H9 (cell line): Measurements from ENCODE around the gene G3BP2. TPM values are rescaled to one million over a fixed set of nuclear protein-coding genes. Genes with fewer than 3 reads are reported as not detected.
A peak's percentile ranks its signal among the peaks of the same experiment; 100 is the strongest.

Experiments used
- DNase-seq: peaks from one replicate; pipeline ENCODE4 v3.0.0-alpha.2; 2017
- H2AFZ ChIP-seq: one replicate; pipeline ENCODE4 v1.6.1; 2013; ENCODE audit warnings: mild to moderate bottlenecking, low read length, control low read depth, moderate library complexity
- H2AK5ac ChIP-seq: 2 replicates; pipeline ENCODE4 v1.6.1; 2013; ENCODE audit warnings: low read length, control low read depth, mixed read lengths; ENCODE audit not compliant: insufficient read length
- H2BK120ac ChIP-seq: one replicate; pipeline ENCODE4 v1.6.1; 2013; ENCODE audit warnings: low read depth, mild to moderate bottlenecking, low read length, control low read depth, inconsistent platforms; ENCODE audit not compliant: poor library complexity, severe bottlenecking
- H2BK12ac ChIP-seq: 2 replicates; pipeline ENCODE4 v1.6.1; 2013; ENCODE audit warnings: low read length, control low read depth, mixed read lengths, low read depth; ENCODE audit not compliant: insufficient read length
- H2BK15ac ChIP-seq: 2 replicates; pipeline ENCODE4 v1.6.1; 2013; ENCODE audit warnings: low read depth, low read length, control low read depth
- H2BK20ac ChIP-seq: one replicate; pipeline ENCODE4 v1.6.1; 2013; ENCODE audit warnings: low read depth, mild to moderate bottlenecking, low read length, control low read depth, inconsistent platforms; ENCODE audit not compliant: poor library complexity, severe bottlenecking
- H2BK5ac ChIP-seq: 2 replicates; pipeline ENCODE4 v1.6.1; 2013; ENCODE audit warnings: low read length, control low read depth, mixed read lengths; ENCODE audit not compliant: insufficient read length
- H3K14ac ChIP-seq: 2 replicates; pipeline ENCODE4 v1.6.1; 2013; ENCODE audit warnings: low read length, control low read depth; ENCODE audit not compliant: insufficient read depth
- H3K18ac ChIP-seq: 2 replicates; pipeline ENCODE4 v1.6.1; 2013; ENCODE audit warnings: low read depth, mild to moderate bottlenecking, mixed read lengths, low read length, control low read depth; ENCODE audit not compliant: insufficient read length
- H3K23ac ChIP-seq: 2 replicates; pipeline ENCODE4 v1.6.1; 2013; ENCODE audit warnings: low read length, control low read depth, mixed read lengths, low read depth; ENCODE audit not compliant: insufficient read length
- H3K23me2 ChIP-seq: 2 replicates; pipeline ENCODE4 v1.6.1; 2013; ENCODE audit warnings: low read depth, mild to moderate bottlenecking, mixed read lengths, low read length, control low read depth; ENCODE audit not compliant: insufficient read length, poor library complexity, severe bottlenecking
- H3K27ac ChIP-seq: 2 replicates; pipeline ENCODE4 v1.5.1; 2013; ENCODE audit warnings: low read length, control low read depth, mixed read lengths, low read depth; ENCODE audit not compliant: insufficient read length
- H3K27me3 ChIP-seq: 2 replicates; pipeline ENCODE4 v1.6.1; 2013; ENCODE audit warnings: low read length, control low read depth, inconsistent platforms; ENCODE audit not compliant: insufficient read depth
- H3K4ac ChIP-seq: 2 replicates; pipeline ENCODE4 v1.6.1; 2013; ENCODE audit warnings: low read depth, mild to moderate bottlenecking, control low read depth, inconsistent platforms, low read length, moderate library complexity
- H3K4me1 ChIP-seq: 2 replicates; pipeline ENCODE4 v1.6.1; 2013; ENCODE audit warnings: low read length, control low read depth, inconsistent platforms; ENCODE audit not compliant: insufficient read depth
- H3K4me2 ChIP-seq: 2 replicates; pipeline ENCODE4 v1.6.1; 2013; ENCODE audit warnings: low read length, control low read depth, mixed read lengths; ENCODE audit not compliant: insufficient read length, insufficient read depth
- H3K56ac ChIP-seq: 2 replicates; pipeline ENCODE4 v1.6.1; 2013; ENCODE audit warnings: low read depth, mild to moderate bottlenecking, mixed read lengths, low read length, control low read depth; ENCODE audit not compliant: insufficient read length
- H3K79me1 ChIP-seq: 2 replicates; pipeline ENCODE4 v1.6.1; 2013; ENCODE audit warnings: low read depth, mild to moderate bottlenecking, moderate library complexity, low read length, control low read depth, inconsistent platforms; ENCODE audit not compliant: insufficient read depth, poor library complexity, severe bottlenecking
- H3K79me2 ChIP-seq: 2 replicates; pipeline ENCODE4 v1.6.1; 2013; ENCODE audit warnings: low read length, control low read depth, inconsistent platforms; ENCODE audit not compliant: insufficient read depth
- H3K9ac ChIP-seq: 2 replicates; pipeline ENCODE4 v1.6.1; 2013; ENCODE audit warnings: low read length, control low read depth, mixed read lengths; ENCODE audit not compliant: insufficient read length; ENCODE audit errors: extremely low read depth
- H3K9me3 ChIP-seq: one replicate; pipeline ENCODE4 v1.6.1; 2013; ENCODE audit warnings: low read depth, low read length, inconsistent platforms; ENCODE audit not compliant: control insufficient read depth
- H3T11ph ChIP-seq: one replicate; pipeline ENCODE4 v1.6.1; 2013; ENCODE audit warnings: mild to moderate bottlenecking, low read length, control low read depth, inconsistent platforms
- H4K20me1 ChIP-seq: one replicate; pipeline ENCODE4 v1.6.1; 2013; ENCODE audit not compliant: control insufficient read depth, insufficient read length, insufficient read depth
- H4K5ac ChIP-seq: 2 replicates; pipeline ENCODE4 v1.6.1; 2013; ENCODE audit warnings: low read depth, mild to moderate bottlenecking, mixed read lengths, low read length, control low read depth; ENCODE audit not compliant: insufficient read length
- H4K8ac ChIP-seq: replicated peaks from 2 replicates; pipeline ENCODE4 v1.6.1; 2013; ENCODE audit warnings: low read length, control low read depth, mixed read lengths, low read depth; ENCODE audit not compliant: insufficient read length
- H4K91ac ChIP-seq: 2 replicates; pipeline ENCODE4 v1.6.1; 2013; ENCODE audit warnings: low read depth, mild to moderate bottlenecking, moderate library complexity, mixed read lengths, low read length, control low read depth; ENCODE audit not compliant: insufficient read length
- H3K27ac Mint-ChIP-seq, 3 experiments: 2 replicates in 2 of 3; 3 replicates in 1 of 3; pipeline ENCODE4 v1.8.0; 2020 to 2021; ENCODE audit warnings: mixed read lengths in 3 of 3, mild to moderate bottlenecking in 1 of 3, moderate library complexity in 1 of 3
- H3K27me3 Mint-ChIP-seq: 2 replicates; pipeline ENCODE4 v1.8.0; 2021; ENCODE audit warnings: low read depth, mild to moderate bottlenecking, moderate library complexity, mixed read lengths
- H3K36me3 Mint-ChIP-seq, 3 experiments: 2 replicates in 2 of 3; 3 replicates in 1 of 3; pipeline ENCODE4 v1.8.0; 2020 to 2021; ENCODE audit warnings: low read depth in 3 of 3, mixed read lengths in 3 of 3; ENCODE audit not compliant: insufficient read depth in 1 of 3
- H3K4me1 Mint-ChIP-seq, 2 experiments: 2 replicates each; pipeline ENCODE4 v1.8.0; 2020; ENCODE audit warnings: mixed read lengths in 2 of 2
- H3K4me3 Mint-ChIP-seq, 2 experiments: 2 replicates in 1 of 2; 3 replicates in 1 of 2; pipeline ENCODE4 v1.8.0; 2020 to 2021; ENCODE audit warnings: mild to moderate bottlenecking in 2 of 2, mixed read lengths in 2 of 2, moderate library complexity in 1 of 2
- H3K9me3 Mint-ChIP-seq, 2 experiments: 2 replicates in 1 of 2; 3 replicates in 1 of 2; pipeline ENCODE4 v1.8.0; 2020; ENCODE audit warnings: mild to moderate bottlenecking in 2 of 2, mixed read lengths in 2 of 2, moderate library complexity in 1 of 2
- WGBS: extraction: QIAGEN DNeasy Blood & Tissue Kit; methylation state at CpG from one replicate; pipeline ENCODE4 v1.1.7; 2013; ENCODE audit warnings: missing lambda C conversion rate, low lambda C conversion rate, mixed read lengths; ENCODE audit not compliant: insufficient read length; ENCODE audit errors: extremely low coverage; 5-methylcytosine and 5-hydroxymethylcytosine counted together
- total RNA-seq: library from RNA; stranded (reverse); gene quantifications from 2 replicates; pipeline ENCODE4 v1.2.1, GENCODE V29; 2021
- TF ChIP-seq, protein P1 (sequence below): fragments of 200-600 bp; sonication (generic); conservative IDR thresholded peaks from 3 replicates; pipeline ENCODE4 v1.8.0; 2021; ENCODE audit warnings: antibody characterized with exemption, mild to moderate bottlenecking

Gene G3BP2
- total RNA-seq, 1 experiment from 2014 or later, result 405 TPM

DNA sequence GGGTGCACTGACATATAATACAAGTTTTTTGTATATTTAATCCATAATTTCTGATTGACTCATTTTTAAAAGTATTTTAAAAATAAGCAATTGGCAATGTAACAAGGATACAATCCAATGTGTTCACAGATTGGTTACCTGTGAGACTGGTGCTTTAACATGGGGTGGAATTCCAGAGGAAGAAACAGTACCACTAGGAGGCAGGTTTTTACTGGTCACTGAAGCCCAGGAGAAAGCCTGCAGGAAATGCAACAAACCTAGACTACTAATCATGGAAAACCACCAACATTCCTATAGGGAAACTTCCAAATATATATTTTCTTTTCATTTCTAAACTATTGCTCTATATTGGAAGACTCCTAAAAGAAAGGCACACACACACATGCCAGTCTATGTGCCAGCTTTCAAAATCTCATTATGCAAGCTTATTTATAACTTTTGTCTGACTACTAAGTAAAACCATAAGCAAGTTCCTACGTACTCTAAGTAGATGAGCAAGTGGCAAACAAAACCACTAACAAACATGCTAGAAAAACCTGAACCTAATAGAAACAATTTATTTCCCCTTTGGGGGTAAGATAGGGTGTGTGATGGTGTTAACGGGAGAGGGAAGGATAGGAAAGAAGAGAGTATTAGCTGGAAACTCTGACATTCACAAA is 19.2 kb downstream of the G3BP2 start:
- Histone ChIP-seq H4K8ac (no peak overlapping the region), H2BK20ac (no peak overlapping the region), H3K18ac (no peak overlapping the region), H3K27me3 (no peaks in the 10 kb centered on the region), H3K27ac (no peak overlapping the region), H2BK120ac (no peak overlapping the region), H2BK15ac (no peak overlapping the region), H3K79me2 (no peaks in the 10 kb centered on the region; the same call in 1 of the 2 replicates), H2AK5ac (no peak overlapping the region), H4K91ac (no peak overlapping the region), H3K23ac (no peak overlapping the region), H3K4me2 (no peak overlapping the region), H3K56ac (no peak overlapping the region), H3K9ac (no peak overlapping the region), H3K23me2 (no peaks in the 10 kb centered on the region), H3K79me1 (no peaks in the 10 kb centered on the region), H3T11ph (no peak overlapping the region), H2BK5ac (no peak overlapping the region), H2AFZ (no peak overlapping the region), H2BK12ac (no peak overlapping the region), H3K4ac (no peak overlapping the region), H3K4me1 (no peaks in the 10 kb centered on the region), H4K20me1 (no peaks in the 10 kb centered on the region), H3K9me3 (no peaks in the 10 kb centered on the region), H3K14ac (no peak overlapping the region), H4K5ac (no peak overlapping the region)
- peaks cover 39 to 90% (median 86%) of the 10 kb centered on the region in 3 experiments; a peak in 6 of 7 replicates for H3K36me3 Mint-ChIP-seq
- H3K4me3 Mint-ChIP-seq, result no peak overlapping the region
- no CpG with 5 or more reads among the region's 2 CpGs for WGBS
- no peaks in the 10 kb centered on the region for H3K27me3 Mint-ChIP-seq
- H3K4me1 Mint-ChIP-seq, result peaks cover 7 to 9% of the 10 kb centered on the region in 2 experiments; a peak in 3 of 4 replicates
- H3K27ac Mint-ChIP-seq, result peak overlapping the region in 2 of 3 experiments; percentile 16 to 97; a peak in 2 of 7 replicates
- H3K9me3 Mint-ChIP-seq, result no peaks in the 10 kb centered on the region
- TF ChIP-seq, protein P1, sequence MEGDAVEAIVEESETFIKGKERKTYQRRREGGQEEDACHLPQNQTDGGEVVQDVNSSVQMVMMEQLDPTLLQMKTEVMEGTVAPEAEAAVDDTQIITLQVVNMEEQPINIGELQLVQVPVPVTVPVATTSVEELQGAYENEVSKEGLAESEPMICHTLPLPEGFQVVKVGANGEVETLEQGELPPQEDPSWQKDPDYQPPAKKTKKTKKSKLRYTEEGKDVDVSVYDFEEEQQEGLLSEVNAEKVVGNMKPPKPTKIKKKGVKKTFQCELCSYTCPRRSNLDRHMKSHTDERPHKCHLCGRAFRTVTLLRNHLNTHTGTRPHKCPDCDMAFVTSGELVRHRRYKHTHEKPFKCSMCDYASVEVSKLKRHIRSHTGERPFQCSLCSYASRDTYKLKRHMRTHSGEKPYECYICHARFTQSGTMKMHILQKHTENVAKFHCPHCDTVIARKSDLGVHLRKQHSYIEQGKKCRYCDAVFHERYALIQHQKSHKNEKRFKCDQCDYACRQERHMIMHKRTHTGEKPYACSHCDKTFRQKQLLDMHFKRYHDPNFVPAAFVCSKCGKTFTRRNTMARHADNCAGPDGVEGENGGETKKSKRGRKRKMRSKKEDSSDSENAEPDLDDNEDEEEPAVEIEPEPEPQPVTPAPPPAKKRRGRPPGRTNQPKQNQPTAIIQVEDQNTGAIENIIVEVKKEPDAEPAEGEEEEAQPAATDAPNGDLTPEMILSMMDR, result peak; percentile 76
- DNase-seq, result no peak
